ENCODE data around the gene CABLES1.

CABLES1 gene

GRCh38 chr18:23247331-23247730 is 112.0 kb downstream of the CABLES1 start:
- POLR2A ChIA-PET = interaction anchor here (0.6 kb wide), 1 partner anchor 11 kb away, joined by 7 read pairs; no protein-coding TSS in a partner anchor

DNA sequence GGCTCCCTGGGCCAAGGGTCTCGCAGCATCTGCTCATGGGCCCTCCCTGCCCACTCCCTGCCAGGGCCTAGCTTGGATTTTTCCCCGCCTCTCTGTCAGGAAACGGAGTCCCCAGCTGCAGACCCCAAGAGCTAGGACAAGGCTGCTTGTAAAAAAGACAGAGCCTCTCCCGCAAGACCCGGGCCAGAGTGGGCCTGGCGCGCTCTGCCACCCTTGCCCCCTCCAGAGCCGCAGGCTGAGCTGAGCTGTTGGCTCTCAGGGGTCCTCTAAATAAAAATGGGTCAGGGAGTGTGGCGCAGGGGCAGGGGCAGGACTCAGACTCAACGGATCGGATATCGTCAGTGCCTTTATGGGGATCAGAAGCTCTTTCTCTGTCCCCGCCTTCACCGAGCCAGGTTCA is 112.6 kb downstream of the CABLES1 start:
- H3K9me3 ChIP-seq (ENCODE audit: control insufficient read depth, insufficient read depth, low read depth, low read length) = no peaks in the 10 kb centered on the region
- no peak overlapping the region for H3K4me3 ChIP-seq (ENCODE audit: low read depth, low read length)
- H3K36me3 ChIP-seq (ENCODE audit: control insufficient read depth in 2 of 2, insufficient read depth in 1 of 2, low read length in 2 of 2) = peaks cover 0 to 22% of the 10 kb centered on the region in 2 experiments; a peak in 2 of 3 replicates
- H3K4me1 ChIP-seq (ENCODE audit: control insufficient read depth, insufficient read depth, low read length) = no peaks in the 10 kb centered on the region
- ChIA-PET CTCF (interaction anchor here (1.1 kb wide), 1 partner anchor 11 kb away, joined by 4 read pairs; no protein-coding TSS in a partner anchor), POLR2A (no interaction called here)
- no peak overlapping the region for H3K27ac ChIP-seq (ENCODE audit: extremely low read depth, low read depth, low read length)
- TF ChIP-seq, protein P1, sequence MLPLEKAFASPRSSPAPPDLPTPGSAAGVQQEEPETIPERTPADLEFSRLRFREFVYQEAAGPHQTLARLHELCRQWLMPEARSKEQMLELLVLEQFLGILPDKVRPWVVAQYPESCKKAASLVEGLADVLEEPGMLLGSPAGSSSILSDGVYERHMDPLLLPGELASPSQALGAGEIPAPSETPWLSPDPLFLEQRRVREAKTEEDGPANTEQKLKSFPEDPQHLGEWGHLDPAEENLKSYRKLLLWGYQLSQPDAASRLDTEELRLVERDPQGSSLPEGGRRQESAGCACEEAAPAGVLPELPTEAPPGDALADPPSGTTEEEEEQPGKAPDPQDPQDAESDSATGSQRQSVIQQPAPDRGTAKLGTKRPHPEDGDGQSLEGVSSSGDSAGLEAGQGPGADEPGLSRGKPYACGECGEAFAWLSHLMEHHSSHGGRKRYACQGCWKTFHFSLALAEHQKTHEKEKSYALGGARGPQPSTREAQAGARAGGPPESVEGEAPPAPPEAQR (tag by site-specific recombination; IDR thresholded peaks at IDR 0.05) = no peak
- no peak for TF ChIP-seq ZNF266 (tag by site-specific recombination; IDR thresholded peaks at IDR 0.05; ENCODE audit: low read depth)
- no peak for TF ChIP-seq CTCF (tag by site-specific recombination; IDR thresholded peaks at IDR 0.05)
- no peak for TF ChIP-seq ZSCAN16 (tag by site-specific recombination; IDR thresholded peaks at IDR 0.05)
- TF ChIP-seq ZBTB20 (tag by site-specific recombination; IDR thresholded peaks at IDR 0.05) = no peak
- TF ChIP-seq, protein P2, sequence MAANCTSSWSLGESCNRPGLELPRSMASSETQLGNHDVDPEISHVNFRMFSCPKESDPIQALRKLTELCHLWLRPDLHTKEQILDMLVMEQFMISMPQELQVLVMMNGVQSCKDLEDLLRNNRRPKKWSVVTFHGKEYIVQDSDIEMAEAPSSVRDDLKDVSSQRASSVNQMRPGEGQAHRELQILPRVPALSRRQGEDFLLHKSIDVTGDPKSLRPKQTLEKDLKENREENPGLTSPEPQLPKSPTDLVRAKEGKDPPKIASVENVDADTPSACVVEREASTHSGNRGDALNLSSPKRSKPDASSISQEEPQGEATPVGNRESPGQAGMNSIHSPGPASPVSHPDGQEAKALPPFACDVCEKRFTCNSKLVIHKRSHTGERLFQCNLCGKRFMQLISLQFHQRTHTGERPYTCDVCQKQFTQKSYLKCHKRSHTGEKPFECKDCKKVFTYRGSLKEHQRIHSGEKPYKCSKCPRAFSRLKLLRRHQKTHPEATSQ (tag by site-specific recombination; IDR thresholded peaks at IDR 0.05) = no peak
- no peak for TF ChIP-seq ZNF19 (tag by site-specific recombination; IDR thresholded peaks at IDR 0.05; ENCODE audit: low read depth)
- TF ChIP-seq ZNF670 (tag by site-specific recombination; IDR thresholded peaks at IDR 0.05; ENCODE audit: low read depth) = no peak
- TF ChIP-seq ZNF776 (tag by site-specific recombination; IDR thresholded peaks at IDR 0.05; ENCODE audit: borderline replicate concordance) = no peak
- no peak for TF ChIP-seq ZNF660 (tag by site-specific recombination; IDR thresholded peaks at IDR 0.05)
- TF ChIP-seq ZNF24 (tag by site-specific recombination; IDR thresholded peaks at IDR 0.05) = no peak
- no peak for TF ChIP-seq ZNF37A (tag by site-specific recombination; IDR thresholded peaks at IDR 0.05)
- no peak for TF ChIP-seq ZNF433 (tag by site-specific recombination; IDR thresholded peaks at IDR 0.05; ENCODE audit: low read depth)
- no peak for TF ChIP-seq ZNF184 (tag by site-specific recombination; IDR thresholded peaks at IDR 0.05)
- no peak for TF ChIP-seq ZNF585B (tag by site-specific recombination; IDR thresholded peaks at IDR 0.05)
- no peak for TF ChIP-seq ZNF140 (tag by site-specific recombination; IDR thresholded peaks at IDR 0.05)
- TF ChIP-seq ZNF529 (tag by site-specific recombination; IDR thresholded peaks at IDR 0.05; ENCODE audit: insufficient replicate concordance) = no peak
- TF ChIP-seq BCL11A (tag by site-specific recombination; IDR thresholded peaks at IDR 0.05; ENCODE audit: low read depth) = no peak

More at GRCh38 chr18:23247331-23247730, 112.0 kb downstream of the CABLES1 start:
- H3K27ac ChIP-seq (ENCODE audit: extremely low read depth, low read depth, low read length) = no peak overlapping the region
- no peaks in the 10 kb centered on the region for H3K4me1 ChIP-seq (ENCODE audit: control insufficient read depth, insufficient read depth, low read length)
- no peaks in the 10 kb centered on the region for H3K9me3 ChIP-seq (ENCODE audit: control insufficient read depth, insufficient read depth, low read depth, low read length)
- CTCF ChIA-PET = interaction anchor here (0.6 to 1.1 kb wide), 3 partner anchors 11 to 268 kb away, joined by 3 to 4 read pairs (median 4); no protein-coding TSS in a partner anchor
- H3K36me3 ChIP-seq (ENCODE audit: control insufficient read depth in 2 of 2, insufficient read depth in 1 of 2, low read length in 2 of 2) = peaks cover 0 to 16% of the 10 kb centered on the region in 2 experiments; a peak in 2 of 3 replicates
- H3K4me3 ChIP-seq (ENCODE audit: low read depth, low read length) = no peak overlapping the region
- TF ChIP-seq ZNF776 (tag by site-specific recombination; IDR thresholded peaks at IDR 0.05; ENCODE audit: borderline replicate concordance) = no peak
- TF ChIP-seq ZNF223 (tag by site-specific recombination; IDR thresholded peaks at IDR 0.05) = no peak
- no peak for TF ChIP-seq KLF17 (tag by site-specific recombination; IDR thresholded peaks at IDR 0.05)
- TF ChIP-seq SALL2 (tag by site-specific recombination; IDR thresholded peaks at IDR 0.05; ENCODE audit: borderline replicate concordance) = no peak
- TF ChIP-seq ZNF391 (tag by site-specific recombination; IDR thresholded peaks at IDR 0.05; ENCODE audit: borderline replicate concordance, low read depth) = no peak
- no peak for TF ChIP-seq ZNF202 (tag by site-specific recombination; IDR thresholded peaks at IDR 0.05; ENCODE audit: borderline replicate concordance)
- no peak for TF ChIP-seq ZNF404 (tag by site-specific recombination; IDR thresholded peaks at IDR 0.05)
